ENCODE results near the gene MAGEB2.
"Not testable (repeated sequence)": the region's sequence is repeated elsewhere in the genome, so short reads cannot be mapped to it uniquely, and the experiment has no call there.

Gene MAGEB2

GRCh38 chrX:30215357-30215843, at the start of gene MAGEB2:
Gene MAGEB2, plus strand, starts transcription at chrX:30215563. Its CDS starts 3,018 bp downstream, at chrX:30218581.
- DNase-seq (ENCODE audit: low read depth in 3 of 3), result no peak

GRCh38 chrX:30170900-30171299, 44.5 kb upstream of the MAGEB2 start:
- DNase-seq (ENCODE audit: low read depth in 3 of 3), result no peak

GRCh38 chrX:30181353-30181752, 34.0 kb upstream of the MAGEB2 start:
- no peak for DNase-seq (ENCODE audit: low read depth in 3 of 3)

- no peak for DNase-seq (ENCODE audit: low read depth in 3 of 3)
Observed at GRCh38 chrX:30183554-30183953, 31.8 kb upstream of the MAGEB2 start.

- no peak for DNase-seq (ENCODE audit: low read depth in 3 of 3)
Observed at GRCh38 chrX:30190426-30190825, 24.9 kb upstream of the MAGEB2 start.

GRCh38 chrX:30193910-30194309, 21.5 kb upstream of the MAGEB2 start:
- DNase-seq (ENCODE audit: low read depth in 3 of 3), result not testable (repeated sequence)

GRCh38 chrX:30196322-30196721, 19.0 kb upstream of the MAGEB2 start:
- DNase-seq (ENCODE audit: low read depth in 3 of 3), result no peak

- no peak for DNase-seq (ENCODE audit: low read depth in 3 of 3)
Observed at GRCh38 chrX:30212172-30212571, 3.2 kb upstream of the MAGEB2 start.

GRCh38 chrX:30217465-30217864, 2.1 kb downstream of the MAGEB2 start:
- no peak for DNase-seq (ENCODE audit: low read depth in 3 of 3)

GRCh38 chrX:30219372-30219771, 4.0 kb downstream of the MAGEB2 start:
- no peak for DNase-seq (ENCODE audit: low read depth in 3 of 3)

- no peak for DNase-seq (ENCODE audit: low read depth in 3 of 3)
Observed at GRCh38 chrX:30220661-30221060, 5.3 kb downstream of the MAGEB2 start.

GRCh38 chrX:30224536-30224935, 9.2 kb downstream of the MAGEB2 start:
- no peak for DNase-seq (ENCODE audit: low read depth in 3 of 3)

GRCh38 chrX:30228526-30228925, 13.2 kb downstream of the MAGEB2 start:
- no peak for DNase-seq (ENCODE audit: low read depth in 3 of 3)

GRCh38 chrX:30230395-30230794, 15.0 kb downstream of the MAGEB2 start, which contains the start of gene MAGEB3:
Gene MAGEB3, plus strand, starts transcription at chrX:30230657. Its CDS starts 5,268 bp downstream, at chrX:30235925.
- DNase-seq (ENCODE audit: low read depth in 3 of 3), result no peak

- no peak for DNase-seq (ENCODE audit: low read depth in 3 of 3)
Observed at GRCh38 chrX:30241724-30242415, 26.5 kb downstream of the MAGEB2 start, which contains the start of gene MAGEB4. Gene MAGEB4, plus strand, starts transcription at chrX:30242000. Its CDS starts 136 bp downstream, at chrX:30242136.

- no peak for DNase-seq (ENCODE audit: low read depth in 3 of 3)
Observed at GRCh38 chrX:30246769-30247489, 31.6 kb downstream of the MAGEB2 start, which contains the start of gene MAGEB1. Gene MAGEB1, plus strand, starts transcription at chrX:30247146. Its CDS starts 3,348 bp downstream, at chrX:30250494.

GRCh38 chrX:30248854-30249253, 33.5 kb downstream of the MAGEB2 start:
- no peak for DNase-seq (ENCODE audit: low read depth in 3 of 3)

GRCh38 chrX:30253257-30253656, 37.9 kb downstream of the MAGEB2 start:
- no peak for DNase-seq (ENCODE audit: low read depth in 3 of 3)

- no peak for DNase-seq (ENCODE audit: low read depth in 3 of 3)
Observed at GRCh38 chrX:30259927-30260326, 44.6 kb downstream of the MAGEB2 start.

- no peak for DNase-seq (ENCODE audit: low read depth in 3 of 3)
Observed at GRCh38 chrX:30261012-30261411, 45.6 kb downstream of the MAGEB2 start.

GRCh38 chrX:30262763-30263162, 47.4 kb downstream of the MAGEB2 start:
- no peak for DNase-seq (ENCODE audit: low read depth in 3 of 3)
